ENCODE results near the gene SRBD1. TPM values are rescaled to one million over a fixed set of nuclear protein-coding genes. Genes with fewer than 3 reads are reported as not detected.
"Not testable (repeated sequence)": the region's sequence is repeated elsewhere in the genome, so short reads cannot be mapped to it uniquely, and the experiment has no call there.

Gene SRBD1
- total and polyA plus RNA-seq, 8 donors = 13.4 to 20.0 (median 17.6) TPM

GRCh38 chr2:45432406-45432805, 178.7 kb downstream of the SRBD1 start:
- H3K4me1 ChIP-seq = no peaks in the 10 kb centered on the region
- no peaks in the 10 kb centered on the region for H3K27me3 ChIP-seq
- ATAC-seq (no peak), DNase-seq (no peak)
- intact Hi-C loops (cut with DNase I) = no loop called here
- no peaks in the 10 kb centered on the region for H3K36me3 ChIP-seq
- no peak overlapping the region for H3K4me3 ChIP-seq
- no peak for TF ChIP-seq CTCF (IDR thresholded peaks at IDR 0.05)
- H3K9me3 ChIP-seq = peaks cover 0 to 2% of the 10 kb centered on the region in 2 donors
- no peak overlapping the region for H3K27ac ChIP-seq

DNA sequence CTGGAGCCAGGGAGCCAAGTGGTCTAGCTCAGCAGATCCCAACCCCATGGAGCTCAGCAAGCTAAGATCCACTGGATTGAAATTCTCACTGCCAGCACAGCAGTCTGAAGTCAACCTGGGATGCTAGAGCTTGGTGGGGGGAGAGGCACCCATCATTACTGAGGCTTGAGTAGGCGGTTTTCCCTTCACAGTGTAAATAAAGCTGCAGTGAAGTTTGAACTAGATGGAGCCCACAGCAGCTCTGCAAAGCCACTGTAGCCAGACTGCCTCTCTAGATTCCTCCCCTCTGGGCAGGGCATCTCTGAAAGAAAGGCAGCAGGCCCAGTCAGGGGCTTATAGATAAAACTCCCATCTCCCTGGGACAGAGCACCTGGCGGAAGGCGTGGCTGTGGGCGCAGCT, 185.0 kb downstream of the SRBD1 start:
- H3K4me3 ChIP-seq; intact Hi-C loops (cut with DNase I); H3K27ac ChIP-seq; H3K4me1 ChIP-seq; H3K9me3 ChIP-seq; H3K27me3 ChIP-seq; ATAC-seq; H3K36me3 ChIP-seq: not testable (repeated sequence)
- peak in 1 of 4 donors; percentile 23 for DNase-seq

GRCh38 chr2:45422921-45423320, 188.1 kb downstream of the SRBD1 start:
- H3K27me3 ChIP-seq = no peaks in the 10 kb centered on the region
- no peak overlapping the region for H3K4me3 ChIP-seq
- DNase-seq (no peak), ATAC-seq (no peak)
- no peaks in the 10 kb centered on the region for H3K9me3 ChIP-seq
- H3K36me3 ChIP-seq = peaks cover 0 to 19% of the 10 kb centered on the region in 2 donors
- TF ChIP-seq CTCF (IDR thresholded peaks at IDR 0.05) = no peak
- no peak overlapping the region for H3K27ac ChIP-seq
- no peaks in the 10 kb centered on the region for H3K4me1 ChIP-seq
- intact Hi-C loops (cut with DNase I) = no loop called here

- Histone ChIP-seq H3K9me3 (no peaks in the 10 kb centered on the region), H3K27me3 (no peaks in the 10 kb centered on the region), H3K27ac (no peak overlapping the region), H3K36me3 (peaks cover 0 to 31% of the 10 kb centered on the region in 2 donors), H3K4me1 (no peaks in the 10 kb centered on the region), H3K4me3 (no peak overlapping the region)
- DNase-seq = no peak
- intact Hi-C loops (cut with DNase I) = no loop called here
- ATAC-seq = no peak
- TF ChIP-seq CTCF (IDR thresholded peaks at IDR 0.05) = no peak
Observed at GRCh38 chr2:45418532-45418931, 192.5 kb downstream of the SRBD1 start.

DNA sequence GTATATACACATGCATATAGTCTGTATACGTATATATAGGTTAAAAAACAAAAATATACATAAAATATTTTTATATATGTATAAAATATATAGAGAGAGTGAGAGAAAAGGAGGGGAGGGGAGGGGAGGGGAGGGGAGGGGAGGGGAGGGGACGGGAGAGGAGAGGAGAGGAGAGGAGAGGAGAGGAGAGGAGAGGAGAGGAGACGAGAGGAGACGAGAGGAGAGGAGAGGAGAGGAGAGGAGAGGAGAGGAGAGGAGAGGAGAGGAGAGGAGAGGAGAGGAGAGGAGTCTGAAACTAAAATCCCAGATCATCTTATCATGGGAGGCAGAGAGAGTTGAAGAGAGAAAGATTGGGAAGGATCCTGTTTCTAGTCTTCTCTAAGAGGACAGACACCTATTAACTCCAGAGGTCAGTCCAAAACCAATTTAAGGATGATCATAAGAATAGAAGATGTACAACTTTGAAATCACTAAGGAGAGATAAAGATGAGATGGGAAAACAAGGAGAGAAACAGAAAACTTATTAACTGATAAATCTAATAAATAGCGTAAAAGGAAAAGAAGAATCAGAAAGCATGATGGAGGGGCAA, 195.4 kb downstream of the SRBD1 start:
- Histone ChIP-seq H3K36me3 (peaks cover 0 to 45% of the 10 kb centered on the region in 2 donors), H3K4me3 (no peak overlapping the region), H3K27me3 (no peaks in the 10 kb centered on the region), H3K4me1 (no peaks in the 10 kb centered on the region), H3K9me3 (no peaks in the 10 kb centered on the region), H3K27ac (no peak overlapping the region)
- intact Hi-C loops (cut with DNase I) = no loop called here
- no peak for TF ChIP-seq CTCF (IDR thresholded peaks at IDR 0.05)
- ATAC-seq (no peak), DNase-seq (no peak)

All from left lung (tissue), 10 donors.